Liver (tissue), 9 donors: ENCODE measurements around the gene SH3PXD2A. TPM values are rescaled to one million over a fixed set of nuclear protein-coding genes. Genes with fewer than 3 reads are reported as not detected.
"Not testable (repeated sequence)": the region's sequence is repeated elsewhere in the genome, so short reads cannot be mapped to it uniquely, and the experiment has no call there.

ENCODE experiments used
- DNase-seq: peaks from one replicate; pipeline ENCODE4 v3.0.0-alpha.2; 2017; ENCODE audit warnings: low spot score
- H3K27ac ChIP-seq, 2 donors: one replicate each; pipeline ENCODE4 v1.7.0; 2013; ENCODE audit warnings: inconsistent platforms in 2 of 2, low read length in 2 of 2, control low read depth in 1 of 2, low read depth in 1 of 2, mild to moderate bottlenecking in 1 of 2
- H3K27me3 ChIP-seq, 4 donors: one replicate each; pipeline versions ENCODE4 v1.6.1 to v1.7.0; 2013; ENCODE audit warnings: low read length in 3 of 4, inconsistent platforms in 1 of 4, mild to moderate bottlenecking in 1 of 4, moderate library complexity in 1 of 4; ENCODE audit not compliant: control insufficient read depth in 4 of 4, insufficient read depth in 4 of 4
- H3K36me3 ChIP-seq, 4 donors: one replicate each; pipeline versions ENCODE4 v1.6.1 to v1.7.0; 2013; ENCODE audit warnings: low read length in 3 of 4, mild to moderate bottlenecking in 3 of 4, low read depth in 1 of 4, moderate library complexity in 1 of 4; ENCODE audit not compliant: control insufficient read depth in 4 of 4, insufficient read depth in 3 of 4
- H3K4me1 ChIP-seq, 4 donors: one replicate each; pipeline versions ENCODE4 v1.6.1 to v1.7.0; 2013; ENCODE audit warnings: low read length in 3 of 4, mild to moderate bottlenecking in 3 of 4, moderate library complexity in 1 of 4; ENCODE audit not compliant: control insufficient read depth in 4 of 4, insufficient read depth in 4 of 4
- H3K4me3 ChIP-seq, 3 donors: one replicate each; pipeline versions ENCODE4 v1.6.1 to v1.7.0; 2013; ENCODE audit warnings: low read length in 3 of 3, control low read depth in 1 of 3, low read depth in 1 of 3, mild to moderate bottlenecking in 1 of 3
- H3K9ac ChIP-seq, 2 donors: one replicate each; pipeline ENCODE4 v1.7.0; 2013; ENCODE audit warnings: low read length in 2 of 2, mild to moderate bottlenecking in 2 of 2, moderate library complexity in 2 of 2, control low read depth in 1 of 2, low read depth in 1 of 2
- H3K9me3 ChIP-seq, 4 donors: one replicate each; pipeline versions ENCODE4 v1.6.1 to v1.7.0; 2013; ENCODE audit warnings: low read length in 3 of 4; ENCODE audit not compliant: control insufficient read depth in 4 of 4
- ATF3 ChIP-seq: IDR thresholded peaks from 2 replicates; pipeline ENCODE4 v1.6.1; 2016; ENCODE audit warnings: antibody characterized with exemption
- CTCF ChIP-seq: fragments of 150-350 bp; IDR thresholded peaks from 2 replicates; pipeline ENCODE4 v1.5.1; 2017; ENCODE audit warnings: improper control_type of control experiment, low read depth, low read length; ENCODE audit not compliant: missing input control
- EGR1 ChIP-seq, 2 donors: IDR thresholded peaks; 2 replicates each; pipeline ENCODE4 v1.6.1; 2016 to 2018; ENCODE audit warnings: antibody characterized with exemption in 2 of 2, low read depth in 2 of 2
- HNF4G ChIP-seq: IDR thresholded peaks from 2 replicates; pipeline ENCODE4 v1.6.1; 2016; ENCODE audit warnings: antibody characterized with exemption
- NR2F2 ChIP-seq: IDR thresholded peaks from 2 replicates; pipeline ENCODE4 v1.6.1; 2016; ENCODE audit warnings: antibody characterized with exemption
- RAD21 ChIP-seq, 2 donors: IDR thresholded peaks; 2 replicates each; pipeline ENCODE4 v1.6.1; 2016; ENCODE audit warnings: antibody characterized with exemption in 2 of 2, mild to moderate bottlenecking in 2 of 2
- REST ChIP-seq: IDR thresholded peaks from 2 replicates; pipeline ENCODE4 v1.6.1; 2016; ENCODE audit warnings: antibody characterized with exemption, mild to moderate bottlenecking
- RXRA ChIP-seq, 2 donors: IDR thresholded peaks; 2 replicates each; pipeline ENCODE4 v1.6.1; 2017 to 2018; ENCODE audit warnings: antibody characterized with exemption in 2 of 2, mild to moderate bottlenecking in 1 of 2
- SP1 ChIP-seq: IDR thresholded peaks from 2 replicates; pipeline ENCODE4 v1.6.1; 2018; ENCODE audit warnings: antibody characterized with exemption, mild to moderate bottlenecking
- YY1 ChIP-seq: IDR thresholded peaks from 2 replicates; pipeline ENCODE4 v1.6.1; 2016; ENCODE audit warnings: antibody characterized with exemption, mild to moderate bottlenecking
- WGBS: extraction: QIAGEN DNeasy Blood & Tissue Kit; methylation state at CpG from one replicate; pipeline ENCODE4 v1.1.7; 2013; 5-methylcytosine and 5-hydroxymethylcytosine counted together
- polyA plus RNA-seq, 2 donors: library from polyadenylated mRNA; stranded (reverse) in 1 of 2; unstranded in 1 of 2; fragments of 200-250 nt in 1 of 2; fragments of >200 nt in 1 of 2; fragmentation: Nextera tagmentation in 1 of 2; extraction: Ambion mirVana in 1 of 2; gene quantifications; one replicate each; pipeline versions ENCODE4 v1.2.1 to v1.2.3, GENCODE V29; 2013 to 2015
- total RNA-seq, 2 donors: library from RNA; depleted of rRNA; stranded (reverse); fragments of >200 nt; gene quantifications; one replicate each; pipeline ENCODE4 v1.2.3, GENCODE V29; 2014
- donor health status: healthy.
- donor health status: healthy.
- donor health status: healthy.
- donor health status: healthy.
- donor health status: healthy.

Gene SH3PXD2A
- total and polyA plus RNA-seq, 4 donors: 0.82 to 5.5 (median 3.9) TPM

DNA sequence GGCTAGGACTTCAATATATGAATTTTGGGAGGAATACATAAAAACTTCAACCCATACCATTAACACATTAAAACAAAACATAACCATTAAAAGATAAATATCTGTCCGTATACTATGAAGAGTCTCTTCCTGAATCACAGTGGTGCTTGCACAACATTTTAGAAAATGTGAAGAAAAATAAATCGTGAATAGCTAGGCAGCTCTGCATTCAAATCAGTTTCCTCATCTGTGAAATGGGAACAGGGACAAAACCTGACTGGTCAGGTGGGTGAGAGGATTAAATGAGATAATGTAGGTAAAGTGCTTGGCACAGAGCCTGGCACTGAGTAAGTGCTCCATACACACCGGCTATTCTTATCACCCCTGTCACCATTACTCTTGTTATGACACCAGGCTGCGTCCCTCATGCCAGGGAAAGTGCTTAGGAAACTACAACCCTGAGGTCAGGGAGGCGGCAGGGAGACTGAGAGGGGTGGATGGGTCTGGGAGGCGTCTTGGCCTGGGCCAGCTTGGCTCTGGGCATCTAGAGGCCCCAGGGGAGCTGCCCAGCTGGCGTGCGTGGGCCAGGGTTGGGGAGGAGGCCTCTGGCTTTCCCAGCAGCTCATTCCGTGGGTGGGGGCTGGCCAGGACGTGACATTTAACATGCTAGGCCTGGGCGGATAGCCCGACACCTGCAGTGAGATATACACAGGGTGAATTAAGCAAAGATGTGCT is 78.3 kb downstream of the SH3PXD2A start:
- Histone ChIP-seq H3K9me3 (peaks cover 0 to 3% (median 0%) of the 10 kb centered on the region in 4 donors), H3K4me3 (no peak overlapping the region), H3K27me3 (no peaks in the 10 kb centered on the region), H3K4me1 (peaks cover 0 to 14% (median 8%) of the 10 kb centered on the region in 4 donors), H3K27ac (no peak overlapping the region), H3K9ac (no peak overlapping the region), H3K36me3 (no peaks in the 10 kb centered on the region)
- WGBS: 90% methylated on average over 12 of the region's 12 CpGs
- no peak for TF ChIP-seq SP1
- TF ChIP-seq YY1: no peak
- TF ChIP-seq ATF3: no peak
- TF ChIP-seq EGR1 (IDR thresholded peaks at IDR 0.05; ENCODE audit: low read depth in 2 of 2): no peak
- TF ChIP-seq RAD21 (IDR thresholded peaks at IDR 0.05): no peak
- TF ChIP-seq REST: no peak
- no peak for TF ChIP-seq RXRA (IDR thresholded peaks at IDR 0.05)
- TF ChIP-seq CTCF: no peak
- no peak for TF ChIP-seq HNF4G
- DNase-seq: no peak

- H3K4me1 ChIP-seq: peaks cover 0 to 14% (median 7%) of the 10 kb centered on the region in 4 donors
- peaks cover 0 to 3% (median 0%) of the 10 kb centered on the region in 4 donors for H3K9me3 ChIP-seq
- H3K27ac ChIP-seq: no peak overlapping the region
- no peak overlapping the region for H3K4me3 ChIP-seq
- no peaks in the 10 kb centered on the region for H3K27me3 ChIP-seq
- no peaks in the 10 kb centered on the region for H3K36me3 ChIP-seq
- TF ChIP-seq REST (no peak), CTCF (no peak), SP1 (no peak), RAD21 (IDR thresholded peaks at IDR 0.05) (no peak), YY1 (no peak), NR2F2 (no peak)
- no peak for DNase-seq
- H3K9ac ChIP-seq: no peak overlapping the region
- 96% methylated on average over 5 of the region's 5 CpGs for WGBS
Measured at GRCh38 chr10:103775776-103776175, 79.6 kb downstream of the SH3PXD2A start.

DNA sequence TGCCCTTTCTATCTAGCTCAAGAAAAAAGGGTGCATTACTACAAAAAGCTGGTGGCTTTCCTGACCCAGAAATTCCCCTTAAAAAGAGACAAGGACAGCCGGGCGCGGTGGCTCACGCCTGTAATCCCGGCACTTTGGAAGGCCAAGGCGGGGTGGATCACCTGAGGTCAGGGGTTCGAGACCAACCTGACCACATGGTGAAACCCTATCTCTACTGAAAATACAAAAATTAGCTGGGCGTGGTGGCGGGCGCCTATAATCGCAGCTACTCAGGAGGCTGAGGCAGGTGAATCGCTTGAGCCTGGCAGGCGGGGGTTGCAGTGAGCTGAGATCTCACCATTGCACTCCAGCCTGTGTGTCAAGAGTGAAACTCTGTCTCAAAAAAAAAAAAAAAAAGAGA is 82.5 kb downstream of the SH3PXD2A start:
- not testable (repeated sequence) for H3K27ac ChIP-seq, H3K36me3 ChIP-seq, H3K4me1 ChIP-seq, H3K4me3 ChIP-seq, H3K9me3 ChIP-seq, DNase-seq, H3K27me3 ChIP-seq, H3K9ac ChIP-seq
- WGBS: 81% methylated on average over 13 of the region's 13 CpGs
